Fibroblast of lung (primary cell): ENCODE results near the gene TRAPPC5. TPM values are rescaled to one million over a fixed set of nuclear protein-coding genes. Genes with fewer than 3 reads are reported as not detected.

Source experiments
- DNase-seq, 2 donors: peaks; one replicate each; pipeline versions ENCODE4 v3.0.0 to v3.0.0-alpha.2; 2010; ENCODE audit warnings: low read depth in 2 of 2
- H2AFZ ChIP-seq: 2 replicates; pipeline ENCODE4 v1.5.1; 2012; ENCODE audit warnings: low read length, control low read depth, inconsistent platforms
- H3K27ac ChIP-seq: 2 replicates; pipeline ENCODE4 v1.5.1; 2011; ENCODE audit warnings: low read length, control low read depth; ENCODE audit not compliant: insufficient read depth
- H3K27me3 ChIP-seq: 2 replicates; pipeline ENCODE4 v1.5.1; 2011; ENCODE audit warnings: mild to moderate bottlenecking, low read length; ENCODE audit not compliant: control insufficient read depth, insufficient read depth
- H3K36me3 ChIP-seq: 2 replicates; pipeline ENCODE4 v1.5.1; 2011; ENCODE audit warnings: low read length; ENCODE audit not compliant: control insufficient read depth, insufficient read depth
- H3K4me1 ChIP-seq: 2 replicates; pipeline ENCODE4 v1.5.1; 2011; ENCODE audit warnings: low read length; ENCODE audit not compliant: control insufficient read depth, insufficient read depth; ENCODE audit errors: extremely low read depth
- H3K4me2 ChIP-seq: 2 replicates; pipeline ENCODE4 v1.5.1; 2011; ENCODE audit warnings: low read length, control low read depth; ENCODE audit not compliant: insufficient read depth; ENCODE audit errors: extremely low read depth
- H3K4me3 ChIP-seq, 4 experiments: fragments of 200-600 bp in 1 of 4; sonication (generic) in 1 of 4; replicated peaks in 1 of 4; 2 replicates each; pipeline ENCODE4 v1.5.1; 2011 to 2016; ENCODE audit warnings: low read length in 4 of 4, low read depth in 3 of 4, mild to moderate bottlenecking in 3 of 4, control low read depth in 2 of 4, inconsistent platforms in 1 of 4, mixed read lengths in 1 of 4; ENCODE audit not compliant: insufficient read depth in 1 of 4; ENCODE audit errors: control extremely low read depth in 1 of 4
- H3K79me2 ChIP-seq: 2 replicates; pipeline ENCODE4 v1.5.1; 2012; ENCODE audit warnings: mild to moderate bottlenecking, low read length, inconsistent platforms; ENCODE audit not compliant: control insufficient read depth, insufficient read depth
- H3K9ac ChIP-seq: 2 replicates; pipeline ENCODE4 v1.5.1; 2011; ENCODE audit warnings: mild to moderate bottlenecking, low read length, control low read depth; ENCODE audit not compliant: insufficient read depth
- H3K9me3 ChIP-seq: 2 replicates; pipeline ENCODE4 v1.5.1; 2012; ENCODE audit warnings: low read depth, low read length; ENCODE audit not compliant: control insufficient read depth, insufficient read depth
- H4K20me1 ChIP-seq: 2 replicates; pipeline ENCODE4 v1.5.1; 2011; ENCODE audit warnings: low read length; ENCODE audit not compliant: control insufficient read depth, insufficient read depth; ENCODE audit errors: extremely low read depth
- EZH2 ChIP-seq: IDR thresholded peaks from 2 replicates; pipeline ENCODE4 v1.5.1; 2012; ENCODE audit warnings: low read length, control low read depth, mild to moderate bottlenecking; ENCODE audit errors: missing control alignments
- polyA plus RNA-seq, 2 donors: library from polyadenylated mRNA; depleted of rRNA in 1 of 2; stranded (reverse) in 1 of 2; unstranded in 1 of 2; fragments of >200 nt; gene quantifications; 2 replicates each; pipeline ENCODE4 v1.2.1, GENCODE V29; 2011 to 2012; ENCODE audit warnings: missing spikeins in 1 of 2
- total RNA-seq: library from RNA; depleted of rRNA; stranded (reverse); fragments of >200 nt; gene quantifications from 2 replicates; pipeline ENCODE4 v1.2.1, GENCODE V29; 2014
- TF ChIP-seq, protein P1 (sequence below), 2 donors: IDR thresholded peaks in 1 of 2; conservative IDR thresholded peaks in 1 of 2; 1 replicate in 1 of 2; 2 replicates in 1 of 2; pipeline ENCODE4 v1.5.1; 2011 to 2012; ENCODE audit warnings: low read length in 2 of 2, control low read depth in 1 of 2, inconsistent platforms in 1 of 2, low read depth in 1 of 2, mild to moderate bottlenecking in 1 of 2

Gene TRAPPC5
- total and polyA plus RNA-seq, 2 donors (not counting 1 experiment from before 2014, with no cell fraction given) = 19.4 to 103 TPM

DNA sequence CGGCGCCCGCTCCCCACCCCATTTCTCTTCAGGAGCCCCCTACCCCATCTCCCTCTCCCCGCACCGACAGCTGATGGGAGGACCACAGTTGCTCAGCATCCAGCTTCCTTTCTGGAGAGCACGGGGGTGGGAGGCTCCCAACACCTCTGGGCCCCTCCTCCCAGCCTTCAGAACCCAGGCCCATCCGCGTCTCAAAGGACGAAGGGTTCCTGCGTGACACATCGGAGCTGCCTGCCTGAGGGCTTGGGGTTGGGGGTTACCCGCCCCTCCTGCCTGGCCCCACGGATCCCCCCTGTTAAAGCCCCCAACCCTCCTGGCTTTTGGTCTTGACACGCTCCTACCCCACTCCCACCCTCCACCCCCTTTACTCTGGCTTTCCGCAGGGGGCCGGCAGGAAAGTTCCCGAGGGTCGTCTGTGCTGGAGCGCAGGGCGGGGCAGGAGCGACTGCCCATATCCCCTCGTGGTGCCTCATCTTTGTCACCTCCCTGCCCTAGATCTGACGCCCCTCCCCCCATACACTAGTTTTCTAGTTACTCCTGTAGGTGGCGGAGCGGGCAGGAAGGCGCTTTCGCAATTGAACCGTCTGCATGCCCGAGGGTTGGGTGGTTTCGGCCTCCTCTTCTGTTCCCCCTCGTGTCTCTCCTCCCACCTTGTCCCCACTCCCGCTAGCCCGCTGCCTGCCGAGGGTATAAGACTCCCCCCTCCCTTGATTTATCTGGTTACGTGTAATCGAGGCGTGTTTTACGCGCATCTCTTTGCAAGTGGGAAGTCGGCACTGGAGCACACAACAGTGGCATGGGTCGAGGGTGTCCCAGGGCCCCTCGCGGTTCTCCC is 924 bp downstream of the TRAPPC5 start:
- Histone ChIP-seq H3K27ac (peak overlapping the region; percentile 71), H3K9me3 (no peaks in the 10 kb centered on the region), H2AFZ (peak overlapping the region; percentile 59), H3K4me1 (no peaks in the 10 kb centered on the region), H3K27me3 (peaks cover 2% of the 10 kb centered on the region), H3K79me2 (peaks cover 7% of the 10 kb centered on the region), H3K36me3 (peaks cover 4% of the 10 kb centered on the region), H3K4me3 (peak overlapping the region; percentile 76 to 98 (median 90)), H3K9ac (peak overlapping the region; percentile 84), H4K20me1 (no peaks in the 10 kb centered on the region), H3K4me2 (peak overlapping the region; percentile 100)
- no peak for TF ChIP-seq EZH2
- TF ChIP-seq, protein P1, sequence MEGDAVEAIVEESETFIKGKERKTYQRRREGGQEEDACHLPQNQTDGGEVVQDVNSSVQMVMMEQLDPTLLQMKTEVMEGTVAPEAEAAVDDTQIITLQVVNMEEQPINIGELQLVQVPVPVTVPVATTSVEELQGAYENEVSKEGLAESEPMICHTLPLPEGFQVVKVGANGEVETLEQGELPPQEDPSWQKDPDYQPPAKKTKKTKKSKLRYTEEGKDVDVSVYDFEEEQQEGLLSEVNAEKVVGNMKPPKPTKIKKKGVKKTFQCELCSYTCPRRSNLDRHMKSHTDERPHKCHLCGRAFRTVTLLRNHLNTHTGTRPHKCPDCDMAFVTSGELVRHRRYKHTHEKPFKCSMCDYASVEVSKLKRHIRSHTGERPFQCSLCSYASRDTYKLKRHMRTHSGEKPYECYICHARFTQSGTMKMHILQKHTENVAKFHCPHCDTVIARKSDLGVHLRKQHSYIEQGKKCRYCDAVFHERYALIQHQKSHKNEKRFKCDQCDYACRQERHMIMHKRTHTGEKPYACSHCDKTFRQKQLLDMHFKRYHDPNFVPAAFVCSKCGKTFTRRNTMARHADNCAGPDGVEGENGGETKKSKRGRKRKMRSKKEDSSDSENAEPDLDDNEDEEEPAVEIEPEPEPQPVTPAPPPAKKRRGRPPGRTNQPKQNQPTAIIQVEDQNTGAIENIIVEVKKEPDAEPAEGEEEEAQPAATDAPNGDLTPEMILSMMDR (conservative IDR thresholded peaks at IDR 0.05 in 1 of 2, IDR thresholded peaks at IDR 0.05 in 1 of 2; ENCODE audit: low read depth in 1 of 2, low read length in 2 of 2) = peak; percentile 66 to 69
- DNase-seq = peak; percentile 60 to 77

DNA sequence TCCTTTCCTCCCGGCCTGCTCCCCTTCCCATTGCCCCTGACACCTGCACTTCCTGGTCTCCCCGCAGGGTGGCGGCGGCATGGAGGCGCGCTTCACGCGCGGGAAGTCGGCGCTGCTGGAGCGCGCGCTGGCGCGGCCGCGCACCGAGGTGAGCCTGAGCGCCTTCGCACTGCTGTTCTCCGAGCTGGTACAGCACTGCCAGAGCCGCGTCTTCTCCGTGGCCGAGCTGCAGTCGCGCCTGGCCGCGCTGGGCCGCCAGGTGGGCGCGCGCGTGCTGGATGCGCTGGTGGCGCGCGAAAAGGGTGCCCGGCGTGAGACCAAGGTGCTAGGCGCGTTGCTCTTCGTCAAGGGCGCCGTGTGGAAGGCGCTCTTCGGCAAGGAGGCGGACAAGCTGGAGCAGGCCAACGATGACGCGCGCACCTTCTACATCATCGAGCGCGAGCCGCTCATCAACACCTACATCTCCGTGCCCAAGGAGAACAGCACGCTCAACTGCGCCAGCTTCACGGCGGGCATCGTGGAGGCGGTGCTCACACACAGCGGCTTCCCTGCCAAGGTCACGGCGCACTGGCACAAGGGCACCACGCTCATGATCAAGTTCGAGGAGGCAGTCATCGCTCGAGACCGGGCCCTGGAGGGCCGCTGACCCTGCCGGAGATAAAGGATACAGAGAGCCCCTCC is 1.7 kb downstream of the TRAPPC5 start:
- Histone ChIP-seq H3K79me2 (peaks cover 7% of the 10 kb centered on the region), H3K4me1 (no peaks in the 10 kb centered on the region), H3K9me3 (no peaks in the 10 kb centered on the region), H3K27ac (no peak overlapping the region), H2AFZ (no peak overlapping the region), H4K20me1 (no peaks in the 10 kb centered on the region), H3K27me3 (peaks cover 2% of the 10 kb centered on the region), H3K4me3 (peak overlapping the region; percentile 76 to 98 (median 90)), H3K9ac (no peak overlapping the region), H3K36me3 (peaks cover 4% of the 10 kb centered on the region), H3K4me2 (peak overlapping the region; percentile 100)
- TF ChIP-seq EZH2 = no peak
- TF ChIP-seq, protein P1 (conservative IDR thresholded peaks at IDR 0.05 in 1 of 2, IDR thresholded peaks at IDR 0.05 in 1 of 2; ENCODE audit: low read depth in 1 of 2, low read length in 2 of 2) = no peak
- DNase-seq = no peak
